Measurements from ENCODE around the gene ZFYVE9.

The ZFYVE9 gene

GRCh38 chr1:52345252-52345651 is 203.4 kb downstream of the ZFYVE9 start:
- Histone ChIP-seq H3K4me3 (ENCODE audit: low read depth in 1 of 5, low read length in 5 of 5) (no peak overlapping the region), H3K9me3 (ENCODE audit: control insufficient read depth in 5 of 5, low read length in 5 of 5) (no peaks in the 10 kb centered on the region), H3K27me3 (ENCODE audit: control insufficient read depth in 5 of 5, insufficient read depth in 4 of 5, low read length in 5 of 5) (no peaks in the 10 kb centered on the region), H3K4me1 (ENCODE audit: control insufficient read depth in 5 of 5, insufficient read depth in 5 of 5, low read length in 5 of 5) (peaks cover 0 to 17% (median 12%) of the 10 kb centered on the region in 5 donors), H3K9ac (ENCODE audit: low read length in 5 of 5) (no peak overlapping the region), H3K27ac (ENCODE audit: low read depth, low read length) (no peak overlapping the region), H3K36me3 (ENCODE audit: control insufficient read depth in 5 of 5, insufficient read depth in 5 of 5, low read length in 5 of 5) (peaks cover 0 to 29% (median 14%) of the 10 kb centered on the region in 5 donors)

GRCh38 chr1:52346653-52347052 is 204.8 kb downstream of the ZFYVE9 start:
- H3K9ac ChIP-seq (ENCODE audit: low read length in 5 of 5), result no peak overlapping the region
- peaks cover 0 to 19% (median 14%) of the 10 kb centered on the region in 5 donors for H3K4me1 ChIP-seq (ENCODE audit: control insufficient read depth in 5 of 5, insufficient read depth in 5 of 5, low read length in 5 of 5)
- H3K9me3 ChIP-seq (ENCODE audit: control insufficient read depth in 5 of 5, low read length in 5 of 5), result no peaks in the 10 kb centered on the region
- H3K27me3 ChIP-seq (ENCODE audit: control insufficient read depth in 5 of 5, insufficient read depth in 4 of 5, low read length in 5 of 5), result no peaks in the 10 kb centered on the region
- no peak overlapping the region for H3K27ac ChIP-seq (ENCODE audit: low read depth, low read length)
- H3K4me3 ChIP-seq (ENCODE audit: low read depth in 1 of 5, low read length in 5 of 5), result no peak overlapping the region
- peaks cover 0 to 27% (median 15%) of the 10 kb centered on the region in 5 donors for H3K36me3 ChIP-seq (ENCODE audit: control insufficient read depth in 5 of 5, insufficient read depth in 5 of 5, low read length in 5 of 5)

- H3K9ac ChIP-seq (ENCODE audit: low read length in 5 of 5), result peak overlapping the region in 2 of 5 donors; percentile 10 to 44
Observed at GRCh38 chr1:52348704-52349300, 206.9 kb downstream of the ZFYVE9 start.

GRCh38 chr1:52352690-52353089 is 210.8 kb downstream of the ZFYVE9 start:
- Histone ChIP-seq H3K4me3 (ENCODE audit: low read depth in 1 of 5, low read length in 5 of 5) (no peak overlapping the region), H3K27me3 (ENCODE audit: control insufficient read depth in 5 of 5, insufficient read depth in 4 of 5, low read length in 5 of 5) (no peaks in the 10 kb centered on the region), H3K27ac (ENCODE audit: low read depth, low read length) (peak overlapping the region; percentile 5), H3K36me3 (ENCODE audit: control insufficient read depth in 5 of 5, insufficient read depth in 5 of 5, low read length in 5 of 5) (peaks cover 2 to 67% (median 56%) of the 10 kb centered on the region in 5 donors), H3K9me3 (ENCODE audit: control insufficient read depth in 5 of 5, low read length in 5 of 5) (no peaks in the 10 kb centered on the region), H3K9ac (ENCODE audit: low read length in 5 of 5) (no peak overlapping the region), H3K4me1 (ENCODE audit: control insufficient read depth in 5 of 5, insufficient read depth in 5 of 5, low read length in 5 of 5) (peaks cover 3 to 31% (median 20%) of the 10 kb centered on the region in 5 donors)

More at GRCh38 chr1:52348704-52349300, 206.9 kb downstream of the ZFYVE9 start:
- H3K36me3 ChIP-seq (ENCODE audit: control insufficient read depth in 5 of 5, insufficient read depth in 5 of 5, low read length in 5 of 5), result peaks cover 0 to 41% (median 25%) of the 10 kb centered on the region in 5 donors
- H3K4me1 ChIP-seq (ENCODE audit: control insufficient read depth in 5 of 5, insufficient read depth in 5 of 5, low read length in 5 of 5), result peaks cover 0 to 28% (median 14%) of the 10 kb centered on the region in 5 donors
- H3K27me3 ChIP-seq (ENCODE audit: control insufficient read depth in 5 of 5, insufficient read depth in 4 of 5, low read length in 5 of 5), result no peaks in the 10 kb centered on the region
- H3K9me3 ChIP-seq (ENCODE audit: control insufficient read depth in 5 of 5, low read length in 5 of 5), result no peaks in the 10 kb centered on the region
- H3K27ac ChIP-seq (ENCODE audit: low read depth, low read length), result peak overlapping the region; percentile 5
- no peak overlapping the region for H3K4me3 ChIP-seq (ENCODE audit: low read depth in 1 of 5, low read length in 5 of 5)

GRCh38 chr1:52355436-52355835 is 213.5 kb downstream of the ZFYVE9 start:
- peaks cover 0 to 22% (median 14%) of the 10 kb centered on the region in 5 donors for H3K4me1 ChIP-seq (ENCODE audit: control insufficient read depth in 5 of 5, insufficient read depth in 5 of 5, low read length in 5 of 5)
- no peak overlapping the region for H3K4me3 ChIP-seq (ENCODE audit: low read depth in 1 of 5, low read length in 5 of 5)
- no peaks in the 10 kb centered on the region for H3K27me3 ChIP-seq (ENCODE audit: control insufficient read depth in 5 of 5, insufficient read depth in 4 of 5, low read length in 5 of 5)
- H3K9me3 ChIP-seq (ENCODE audit: control insufficient read depth in 5 of 5, low read length in 5 of 5), result no peaks in the 10 kb centered on the region
- no peak overlapping the region for H3K9ac ChIP-seq (ENCODE audit: low read length in 5 of 5)
- H3K36me3 ChIP-seq (ENCODE audit: control insufficient read depth in 5 of 5, insufficient read depth in 5 of 5, low read length in 5 of 5), result peaks cover 2 to 85% (median 83%) of the 10 kb centered on the region in 5 donors
- H3K27ac ChIP-seq (ENCODE audit: low read depth, low read length), result no peak overlapping the region

- no peak overlapping the region for H3K9ac ChIP-seq (ENCODE audit: low read length in 5 of 5)
- H3K27ac ChIP-seq (ENCODE audit: low read depth, low read length), result no peak overlapping the region
- H3K4me1 ChIP-seq (ENCODE audit: control insufficient read depth in 5 of 5, insufficient read depth in 5 of 5, low read length in 5 of 5), result peaks cover 0 to 22% (median 14%) of the 10 kb centered on the region in 5 donors
- no peaks in the 10 kb centered on the region for H3K27me3 ChIP-seq (ENCODE audit: control insufficient read depth in 5 of 5, insufficient read depth in 4 of 5, low read length in 5 of 5)
- no peaks in the 10 kb centered on the region for H3K9me3 ChIP-seq (ENCODE audit: control insufficient read depth in 5 of 5, low read length in 5 of 5)
- H3K4me3 ChIP-seq (ENCODE audit: low read depth in 1 of 5, low read length in 5 of 5), result no peak overlapping the region
- peaks cover 2 to 88% (median 86%) of the 10 kb centered on the region in 5 donors for H3K36me3 ChIP-seq (ENCODE audit: control insufficient read depth in 5 of 5, insufficient read depth in 5 of 5, low read length in 5 of 5)
Observed at GRCh38 chr1:52355847-52356505, 214.1 kb downstream of the ZFYVE9 start.

- Histone ChIP-seq H3K9me3 (ENCODE audit: control insufficient read depth in 5 of 5, low read length in 5 of 5) (no peaks in the 10 kb centered on the region), H3K27me3 (ENCODE audit: control insufficient read depth in 5 of 5, insufficient read depth in 4 of 5, low read length in 5 of 5) (no peaks in the 10 kb centered on the region), H3K27ac (ENCODE audit: low read depth, low read length) (no peak overlapping the region), H3K9ac (ENCODE audit: low read length in 5 of 5) (no peak overlapping the region), H3K36me3 (ENCODE audit: control insufficient read depth in 5 of 5, insufficient read depth in 5 of 5, low read length in 5 of 5) (peaks cover 2 to 95% (median 94%) of the 10 kb centered on the region in 5 donors), H3K4me1 (ENCODE audit: control insufficient read depth in 5 of 5, insufficient read depth in 5 of 5, low read length in 5 of 5) (peaks cover 0 to 15% (median 11%) of the 10 kb centered on the region in 5 donors), H3K4me3 (ENCODE audit: low read depth in 1 of 5, low read length in 5 of 5) (no peak overlapping the region)
Observed at GRCh38 chr1:52356818-52357355, 215.0 kb downstream of the ZFYVE9 start.

GRCh38 chr1:52357397-52357796 is 215.5 kb downstream of the ZFYVE9 start:
- no peak overlapping the region for H3K4me3 ChIP-seq (ENCODE audit: low read depth in 1 of 5, low read length in 5 of 5)
- no peak overlapping the region for H3K27ac ChIP-seq (ENCODE audit: low read depth, low read length)
- no peaks in the 10 kb centered on the region for H3K27me3 ChIP-seq (ENCODE audit: control insufficient read depth in 5 of 5, insufficient read depth in 4 of 5, low read length in 5 of 5)
- H3K4me1 ChIP-seq (ENCODE audit: control insufficient read depth in 5 of 5, insufficient read depth in 5 of 5, low read length in 5 of 5), result peaks cover 0 to 10% (median 6%) of the 10 kb centered on the region in 5 donors
- H3K9ac ChIP-seq (ENCODE audit: low read length in 5 of 5), result no peak overlapping the region
- no peaks in the 10 kb centered on the region for H3K9me3 ChIP-seq (ENCODE audit: control insufficient read depth in 5 of 5, low read length in 5 of 5)
- H3K36me3 ChIP-seq (ENCODE audit: control insufficient read depth in 5 of 5, insufficient read depth in 5 of 5, low read length in 5 of 5), result peaks cover 2 to 100% (median 99%) of the 10 kb centered on the region in 5 donors

GRCh38 chr1:52358851-52359497 is 217.1 kb downstream of the ZFYVE9 start:
- Histone ChIP-seq H3K4me3 (ENCODE audit: low read depth in 1 of 5, low read length in 5 of 5) (no peak overlapping the region), H3K9me3 (ENCODE audit: control insufficient read depth in 5 of 5, low read length in 5 of 5) (no peaks in the 10 kb centered on the region), H3K9ac (ENCODE audit: low read length in 5 of 5) (no peak overlapping the region), H3K36me3 (ENCODE audit: control insufficient read depth in 5 of 5, insufficient read depth in 5 of 5, low read length in 5 of 5) (peaks cover 2 to 90% (median 89%) of the 10 kb centered on the region in 5 donors), H3K4me1 (ENCODE audit: control insufficient read depth in 5 of 5, insufficient read depth in 5 of 5, low read length in 5 of 5) (peaks cover 0 to 6% (median 4%) of the 10 kb centered on the region in 5 donors), H3K27ac (ENCODE audit: low read depth, low read length) (no peak overlapping the region), H3K27me3 (ENCODE audit: control insufficient read depth in 5 of 5, insufficient read depth in 4 of 5, low read length in 5 of 5) (no peaks in the 10 kb centered on the region)
